IPS-20b (cell line): ENCODE results near the gene HM13.
A peak's percentile ranks its signal among the peaks of the same experiment; 100 is the strongest.
"Not testable (repeated sequence)": the region's sequence is repeated elsewhere in the genome, so short reads cannot be mapped to it uniquely, and the experiment has no call there.

Source experiments
- H3K27ac ChIP-seq: one replicate; pipeline ENCODE4 v1.5.1; 2013; ENCODE audit warnings: low read length
- H3K27me3 ChIP-seq: 2 replicates; pipeline ENCODE4 v1.6.1; 2013; ENCODE audit warnings: mild to moderate bottlenecking, low read length, inconsistent platforms; ENCODE audit not compliant: insufficient read depth
- H3K36me3 ChIP-seq: 2 replicates; pipeline ENCODE4 v1.6.1; 2013; ENCODE audit warnings: low read depth, mild to moderate bottlenecking, inconsistent platforms, low read length, moderate library complexity; ENCODE audit not compliant: insufficient read depth
- H3K4me1 ChIP-seq: 2 replicates; pipeline ENCODE4 v1.6.1; 2013; ENCODE audit warnings: mild to moderate bottlenecking, control low read depth, inconsistent platforms, low read length, moderate library complexity; ENCODE audit not compliant: insufficient read depth
- H3K4me3 ChIP-seq: 2 replicates; pipeline ENCODE4 v1.5.1; 2013; ENCODE audit warnings: mild to moderate bottlenecking, low read length, inconsistent platforms
- H3K9ac ChIP-seq: 2 replicates; pipeline ENCODE4 v1.6.1; 2013; ENCODE audit warnings: low read depth, mild to moderate bottlenecking, inconsistent platforms, low read length, moderate library complexity
- H3K9me3 ChIP-seq: 2 replicates; pipeline ENCODE4 v1.6.1; 2013; ENCODE audit warnings: mild to moderate bottlenecking, low read depth, low read length, inconsistent platforms; ENCODE audit not compliant: insufficient read depth

Gene HM13

DNA sequence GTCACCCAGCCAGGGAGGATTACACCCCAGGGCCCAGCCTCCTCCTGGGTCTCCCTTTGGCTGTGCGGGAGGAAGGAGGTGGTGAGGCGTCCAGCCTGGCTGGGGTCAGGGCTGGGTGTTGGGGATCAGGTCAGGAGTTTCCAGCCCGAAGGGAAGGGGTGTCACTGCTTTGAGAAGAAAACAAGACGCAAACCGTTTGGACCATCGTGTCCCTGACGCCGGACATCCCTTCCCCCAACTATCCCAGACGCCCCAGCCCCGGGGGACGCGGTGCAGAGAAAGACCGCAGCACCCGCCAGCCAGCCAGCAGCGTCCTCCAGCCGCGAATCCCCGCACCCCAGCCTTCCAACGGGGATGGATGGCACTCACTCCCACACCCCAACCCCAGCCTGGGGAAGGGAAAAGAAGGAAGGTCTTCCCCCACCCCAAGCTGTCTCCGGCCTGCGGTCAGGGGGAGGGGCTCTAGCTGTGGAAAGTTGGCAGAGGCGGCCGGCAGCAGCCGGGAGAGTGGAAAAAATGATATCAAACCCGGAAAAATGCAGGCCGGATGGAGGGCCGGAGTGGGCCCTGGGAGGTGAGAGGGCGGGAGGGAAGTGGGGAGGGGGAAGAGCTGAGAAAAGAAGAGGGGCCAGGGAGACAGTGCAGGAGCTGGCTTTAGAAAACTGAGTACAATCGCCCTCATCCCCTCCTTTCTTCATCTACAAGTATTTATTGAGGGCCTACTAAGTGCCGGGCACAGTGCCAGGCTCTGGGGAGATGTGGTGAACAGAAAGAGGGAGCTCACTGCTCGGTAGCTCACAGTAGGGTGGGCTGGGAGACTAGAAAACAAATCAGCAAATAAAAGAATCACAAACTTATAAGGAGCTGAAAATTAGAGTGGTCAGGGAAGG lies 28.5 kb upstream of the HM13 start:
- Histone ChIP-seq H3K4me3 (peak overlapping the region; percentile 64; the same call in 1 of the 2 replicates), H3K36me3 (no peaks in the 10 kb centered on the region), H3K4me1 (no peaks in the 10 kb centered on the region), H3K9ac (peak overlapping the region; percentile 49; the same call in 1 of the 2 replicates), H3K9me3 (no peaks in the 10 kb centered on the region), H3K27ac (no peak overlapping the region), H3K27me3 (peaks cover 26% of the 10 kb centered on the region)

DNA sequence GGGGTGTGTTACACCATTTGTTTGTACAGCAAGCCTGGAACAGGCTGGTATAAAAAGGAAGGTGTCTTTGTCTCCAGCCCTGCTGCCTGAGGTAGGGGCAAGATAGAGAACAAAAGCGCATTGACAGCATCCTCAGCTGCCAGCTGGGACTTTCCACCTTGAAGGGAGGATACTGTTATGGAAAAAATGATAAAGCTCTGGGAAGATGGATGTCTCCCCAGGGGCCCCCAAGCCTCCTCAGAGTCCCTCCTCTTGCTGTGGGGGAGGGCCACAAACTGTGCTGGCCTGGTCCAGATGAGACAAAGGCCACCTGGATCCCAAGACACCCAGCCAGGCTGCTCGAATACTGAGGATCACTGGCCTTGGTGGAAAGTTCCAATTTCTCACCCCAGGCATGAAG lies 26.1 kb upstream of the HM13 start:
- H3K36me3 ChIP-seq: no peaks in the 10 kb centered on the region
- H3K4me3 ChIP-seq: no peak overlapping the region
- H3K27me3 ChIP-seq: peaks cover 26% of the 10 kb centered on the region
- H3K4me1 ChIP-seq: no peaks in the 10 kb centered on the region
- no peak overlapping the region for H3K9ac ChIP-seq
- H3K9me3 ChIP-seq: no peaks in the 10 kb centered on the region
- no peak overlapping the region for H3K27ac ChIP-seq

DNA sequence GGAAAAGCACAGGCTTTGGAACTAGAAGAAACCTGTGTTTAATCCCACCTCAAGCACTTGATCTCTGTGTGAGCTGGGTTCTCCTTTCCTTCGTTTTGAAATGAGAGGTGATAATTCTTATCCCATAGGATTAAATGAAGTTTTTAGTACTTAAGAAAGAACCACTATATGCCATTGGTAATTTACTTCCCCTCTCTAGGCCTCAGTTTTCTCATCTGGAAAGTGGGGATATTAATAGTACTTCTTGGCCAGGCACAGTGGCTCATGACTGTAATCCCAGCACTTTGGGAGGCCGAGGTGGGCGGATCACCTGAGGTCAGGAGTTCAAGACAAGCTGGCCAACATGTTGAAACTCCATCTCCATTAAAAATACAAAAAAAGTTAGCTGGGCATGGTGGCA lies 25.1 kb upstream of the HM13 start:
- Histone ChIP-seq H3K4me3 (no peak overlapping the region), H3K36me3 (no peaks in the 10 kb centered on the region), H3K4me1 (no peaks in the 10 kb centered on the region), H3K9me3 (peaks cover 2% of the 10 kb centered on the region; the same call in 1 of the 2 replicates), H3K9ac (no peak overlapping the region), H3K27me3 (peaks cover 26% of the 10 kb centered on the region), H3K27ac (no peak overlapping the region)

GRCh38 chr20:31490752-31491151 lies 23.5 kb upstream of the HM13 start:
- Histone ChIP-seq H3K27ac (no peak overlapping the region), H3K4me1 (no peaks in the 10 kb centered on the region), H3K9ac (no peak overlapping the region), H3K36me3 (no peaks in the 10 kb centered on the region), H3K4me3 (no peak overlapping the region), H3K27me3 (peaks cover 10% of the 10 kb centered on the region), H3K9me3 (peaks cover 2% of the 10 kb centered on the region; the same call in 1 of the 2 replicates)

DNA sequence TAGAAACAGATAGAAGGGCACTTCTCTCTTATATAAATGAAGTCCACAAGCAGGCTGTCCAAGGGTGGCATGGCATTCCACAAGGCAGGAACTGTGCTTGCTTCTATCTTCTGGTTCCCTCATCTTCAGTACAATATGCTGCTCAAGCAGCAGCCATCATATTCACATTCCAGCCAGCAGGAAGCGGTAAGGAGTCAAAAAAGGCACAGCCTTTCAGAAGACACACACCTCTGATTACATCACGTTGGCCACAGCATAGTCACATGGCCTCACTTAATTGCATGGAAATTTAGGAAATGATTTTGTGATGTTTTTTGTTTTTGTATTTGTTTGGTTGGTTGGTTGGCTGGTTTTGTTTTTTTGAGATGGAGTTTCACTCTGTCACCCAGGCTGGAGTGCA lies 20.1 kb upstream of the HM13 start:
- Histone ChIP-seq H3K27ac (no peak overlapping the region), H3K9me3 (peaks cover 2% of the 10 kb centered on the region; the same call in 1 of the 2 replicates), H3K27me3 (peaks cover 7% of the 10 kb centered on the region; the same call in 1 of the 2 replicates), H3K9ac (no peak overlapping the region), H3K36me3 (no peaks in the 10 kb centered on the region), H3K4me3 (no peak overlapping the region), H3K4me1 (no peaks in the 10 kb centered on the region)

DNA sequence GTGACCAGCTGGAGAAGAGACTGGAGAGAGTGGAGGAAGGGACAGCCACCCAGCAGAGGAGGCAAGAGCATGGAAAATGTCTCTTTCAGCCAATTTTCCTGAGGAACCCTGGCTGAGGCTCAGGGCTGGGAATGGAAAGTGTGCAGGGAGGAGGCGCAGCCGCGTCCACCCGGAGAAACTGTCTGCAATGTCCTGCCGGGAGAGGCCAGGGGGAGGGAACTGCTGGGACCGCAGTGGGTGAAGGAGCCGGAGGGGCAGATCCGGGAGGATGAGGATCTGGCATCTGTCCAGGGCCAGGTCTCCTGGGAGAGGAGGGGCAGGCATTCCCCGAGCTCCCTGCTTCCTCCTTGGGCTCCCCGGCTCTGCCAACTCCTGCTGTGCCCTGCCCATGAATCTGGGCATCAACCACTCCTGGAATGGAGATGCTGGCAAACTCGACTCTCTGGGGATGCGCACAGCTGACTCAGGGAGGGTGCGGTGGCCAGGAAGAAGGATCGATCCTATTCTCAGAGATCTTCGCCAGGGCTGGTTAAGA lies 17.4 kb upstream of the HM13 start:
- H3K4me1 ChIP-seq: no peaks in the 10 kb centered on the region

DNA sequence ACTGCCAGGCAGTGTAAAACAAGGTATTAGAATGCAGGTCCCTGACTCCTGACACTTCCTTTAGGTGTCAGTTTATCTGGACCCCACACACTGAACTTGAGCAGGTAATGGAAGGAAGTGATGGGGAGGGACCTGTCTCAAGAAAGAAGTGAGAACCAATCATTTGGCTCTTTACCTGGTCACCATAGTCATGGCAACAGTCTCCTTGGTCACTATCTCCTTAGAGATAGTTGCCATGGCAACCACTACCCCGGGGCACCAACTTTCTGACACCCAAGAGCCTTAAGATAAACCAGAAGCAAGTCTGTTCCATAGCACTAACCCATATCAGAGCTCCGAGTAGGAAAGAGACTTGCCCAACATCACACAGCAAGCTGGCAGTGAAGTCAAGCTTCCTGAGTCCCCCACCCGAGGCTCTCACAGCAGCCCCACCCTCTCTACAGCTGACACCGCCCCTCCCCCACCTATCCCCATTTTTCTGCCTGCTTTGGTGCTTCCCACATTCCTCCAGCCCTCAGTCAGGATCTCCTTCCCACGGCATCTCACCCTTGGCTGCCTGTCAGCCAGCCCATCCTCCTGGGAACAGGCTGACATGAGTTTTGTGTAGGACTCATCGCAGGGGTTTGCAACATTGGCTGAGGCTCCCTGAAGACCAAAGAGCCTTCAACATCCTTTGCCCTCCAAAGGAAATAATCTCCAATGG lies 16.3 kb upstream of the HM13 start:
- Histone ChIP-seq H3K9me3 (peaks cover 2% of the 10 kb centered on the region; the same call in 1 of the 2 replicates), H3K27me3 (peaks cover 7% of the 10 kb centered on the region), H3K36me3 (no peaks in the 10 kb centered on the region), H3K27ac (no peak overlapping the region), H3K4me1 (no peaks in the 10 kb centered on the region), H3K4me3 (no peak overlapping the region), H3K9ac (no peak overlapping the region)

More for the DNA sequence above, 17.4 kb upstream of the HM13 start:
- H3K4me3 ChIP-seq: no peak overlapping the region
- H3K27ac ChIP-seq: no peak overlapping the region
- H3K9me3 ChIP-seq: peaks cover 2% of the 10 kb centered on the region; the same call in 1 of the 2 replicates
- no peak overlapping the region for H3K9ac ChIP-seq
- H3K36me3 ChIP-seq: no peaks in the 10 kb centered on the region
- peaks cover 7% of the 10 kb centered on the region; the same call in 1 of the 2 replicates for H3K27me3 ChIP-seq

GRCh38 chr20:31500527-31500926 lies 13.7 kb upstream of the HM13 start:
- no peaks in the 10 kb centered on the region for H3K9me3 ChIP-seq
- no peak overlapping the region for H3K9ac ChIP-seq
- H3K36me3 ChIP-seq: no peaks in the 10 kb centered on the region
- H3K4me3 ChIP-seq: no peak overlapping the region
- peaks cover 7% of the 10 kb centered on the region for H3K27me3 ChIP-seq
- H3K4me1 ChIP-seq: no peaks in the 10 kb centered on the region
- H3K27ac ChIP-seq: no peak overlapping the region

GRCh38 chr20:31502884-31503673 lies 11.2 kb upstream of the HM13 start:
- H3K9ac ChIP-seq, H3K4me3 ChIP-seq, H3K4me1 ChIP-seq, H3K9me3 ChIP-seq, H3K27ac ChIP-seq, H3K36me3 ChIP-seq, H3K27me3 ChIP-seq: not testable (repeated sequence)

DNA sequence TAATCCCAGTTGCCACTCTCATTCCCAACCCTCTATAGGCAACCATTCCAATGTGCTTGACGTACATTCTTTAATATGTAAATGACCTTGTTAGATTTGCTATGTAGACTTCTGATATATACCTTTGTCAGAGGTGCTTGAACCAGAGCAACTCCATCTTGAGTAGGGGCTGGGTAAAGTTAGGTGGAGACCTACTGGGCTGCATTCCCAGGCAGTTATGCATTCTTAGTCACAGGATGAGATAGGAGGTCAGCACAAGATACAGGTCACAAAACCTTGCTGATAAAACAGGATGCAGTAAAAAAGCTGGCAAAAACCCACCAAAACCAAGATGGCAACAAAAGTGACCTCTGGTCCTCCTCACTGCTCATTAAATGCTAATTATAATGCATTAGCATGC lies 8.3 kb upstream of the HM13 start:
- no peaks in the 10 kb centered on the region for H3K36me3 ChIP-seq
- H3K27me3 ChIP-seq: no peaks in the 10 kb centered on the region; the same call in none of the 2 replicates
- H3K9ac ChIP-seq: no peak overlapping the region
- H3K9me3 ChIP-seq: no peaks in the 10 kb centered on the region
- H3K4me1 ChIP-seq: 0 out of 2 replicates have a peak, but pooled peaks cover 2% of the 10 kb centered on the region
- H3K27ac ChIP-seq: no peak overlapping the region
- no peak overlapping the region for H3K4me3 ChIP-seq
